ENCODE measurements around the gene ITIH4.

GRCh38 chr3:52848617-52849016 is 18.1 kb upstream of the ITIH4 start:
- no peak for TF ChIP-seq SIN3A (IDR thresholded peaks at IDR 0.05; ENCODE audit: borderline replicate concordance, insufficient read depth, low read length)
- no peak for TF ChIP-seq REST (IDR thresholded peaks at IDR 0.05; ENCODE audit: insufficient read depth in 1 of 2, low read depth in 2 of 2, low read length in 2 of 2)
- TF ChIP-seq POLR2AphosphoS5 (IDR thresholded peaks at IDR 0.05; ENCODE audit: low read depth, low read length): no peak

Measured in PFSK-1 (cell line).